Left colon (tissue), 2 donors: Measurements from ENCODE around the gene NDC1. TPM values are rescaled to one million over a fixed set of nuclear protein-coding genes. Genes with fewer than 3 reads are reported as not detected.
"Not testable (repeated sequence)": the region's sequence is repeated elsewhere in the genome, so short reads cannot be mapped to it uniquely, and the experiment has no call there.

Source experiments
- ATAC-seq: fragments of 200-7000 bp; cut with Tn5 transposase; one replicate; pipeline ENCODE4 v1.9.1; 2020; ENCODE audit warnings: mild to moderate bottlenecking, moderate library complexity
- DNase-seq, 2 donors: peaks; one replicate each; pipeline ENCODE4 v3.0.0-alpha.2; 2020
- intact Hi-C, 2 donors: fragments of 100-400 bp; cut with DNase I in 1 of 2; cut with micrococcal nuclease in 1 of 2; formaldehyde crosslinking; loops; one replicate each; pipeline versions ENCODE4 v1.11.2 to v1.14.0; 2022; cut with DNase I, micrococcal nuclease
- total RNA-seq, 2 donors: library from RNA; stranded (reverse); fragmentation: NEBNext Ultra II Directional; extraction: Animal tissue kit (Norgen Biotek cat#: 25700); gene quantifications; one replicate each; pipeline ENCODE4 v1.2.1, GENCODE V29; 2021
- donor health status: DM: no; HTN: no; CAD: no.
- donor health status: DM: yes; HTN: yes; CAD: no.

The NDC1 gene
- total RNA-seq, 2 donors from 2014 or later, result 10.3 to 16.8 TPM

DNA sequence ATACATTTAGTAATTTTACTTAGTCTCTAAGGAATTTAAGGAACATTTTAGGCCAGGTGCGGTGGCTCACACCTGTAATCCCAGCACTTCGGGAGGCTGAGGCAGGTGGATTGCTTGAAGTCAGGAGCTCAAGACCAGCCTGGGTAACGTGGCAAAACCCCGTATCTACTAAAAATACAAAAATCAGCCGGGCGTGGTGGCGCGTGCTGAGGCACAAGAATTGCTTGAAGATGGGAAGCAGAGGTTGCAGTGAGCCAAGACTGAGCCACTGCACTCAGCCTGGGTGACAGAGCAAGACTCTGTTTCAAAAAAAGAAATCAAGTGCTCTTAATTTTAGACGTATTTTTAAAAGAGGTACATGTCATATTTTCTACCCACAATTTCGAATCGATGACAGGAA, 3.3 kb downstream of the NDC1 start:
- intact Hi-C loops, result no loop called here
- ATAC-seq (no peak), DNase-seq (no peak)

DNA sequence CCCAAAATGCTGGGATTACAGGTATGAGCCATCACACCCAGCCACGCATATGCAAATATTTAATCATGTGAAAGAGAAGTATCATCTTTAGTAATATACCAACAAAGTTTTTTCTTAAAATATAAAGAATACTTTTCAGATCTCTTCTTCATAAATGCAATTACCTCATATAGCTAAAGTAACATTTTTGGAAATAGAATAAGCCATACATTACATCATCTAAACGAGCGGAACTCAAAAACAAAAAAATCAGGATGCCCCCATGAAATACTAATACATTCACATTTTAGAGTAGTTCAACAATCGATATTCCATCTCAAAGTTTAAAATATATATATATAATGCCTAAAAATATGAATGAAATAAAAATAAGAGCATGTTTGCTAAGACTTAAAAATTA, 4.7 kb downstream of the NDC1 start:
- DNase-seq, result no peak
- no peak for ATAC-seq
- intact Hi-C loops, result no loop called here

GRCh38 chr1:53826367-53826766, 11.7 kb downstream of the NDC1 start:
- no peak for DNase-seq
- intact Hi-C loops, result no loop called here
- ATAC-seq, result no peak

DNA sequence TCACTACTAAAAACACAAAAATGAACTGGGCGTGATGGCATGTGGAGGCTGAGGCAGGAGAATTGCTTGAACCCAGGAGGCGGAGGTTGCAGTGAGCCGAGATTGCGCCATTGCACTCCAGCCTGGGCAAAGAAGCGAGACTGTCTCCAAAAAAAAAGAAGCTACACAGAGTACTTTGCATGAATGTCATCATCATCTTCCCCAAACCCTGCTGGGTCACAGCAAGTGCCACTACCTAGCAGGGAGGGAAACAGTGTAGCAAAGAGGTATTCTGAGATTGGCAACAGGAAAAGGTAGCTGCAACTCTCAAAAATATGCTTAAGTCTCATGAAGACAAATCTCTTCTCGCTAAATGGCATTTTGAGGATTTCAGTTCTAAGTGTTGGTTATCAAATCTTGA, 12.8 kb downstream of the NDC1 start:
- ATAC-seq (no peak), DNase-seq (no peak)
- intact Hi-C loops, result no loop called here

- ATAC-seq (no peak), DNase-seq (no peak)
- intact Hi-C loops, result no loop called here
These were observed 15.2 kb downstream of the NDC1 start for GRCh38 chr1:53822931-53823330.

DNA sequence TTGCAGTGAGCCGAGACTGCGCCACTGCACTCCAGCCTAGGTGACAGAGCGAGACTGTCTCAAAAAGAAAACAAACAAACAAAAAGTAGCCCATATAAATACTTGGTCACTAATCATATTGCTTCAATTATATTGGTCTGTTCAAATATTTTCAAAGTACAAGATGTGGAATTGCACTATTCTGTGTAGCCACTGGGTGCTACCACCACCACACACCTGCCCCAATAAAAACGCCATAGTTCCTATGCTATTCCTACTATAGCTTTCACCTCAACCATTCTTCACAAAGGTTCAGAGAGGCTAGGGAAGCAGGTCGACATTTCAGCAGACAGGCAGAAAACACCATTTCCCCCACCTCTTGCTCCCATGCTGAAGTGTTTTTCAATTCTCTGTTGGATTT, 16.7 kb downstream of the NDC1 start:
- no peak for ATAC-seq
- intact Hi-C loops, result no loop called here
- DNase-seq, result no peak

DNA sequence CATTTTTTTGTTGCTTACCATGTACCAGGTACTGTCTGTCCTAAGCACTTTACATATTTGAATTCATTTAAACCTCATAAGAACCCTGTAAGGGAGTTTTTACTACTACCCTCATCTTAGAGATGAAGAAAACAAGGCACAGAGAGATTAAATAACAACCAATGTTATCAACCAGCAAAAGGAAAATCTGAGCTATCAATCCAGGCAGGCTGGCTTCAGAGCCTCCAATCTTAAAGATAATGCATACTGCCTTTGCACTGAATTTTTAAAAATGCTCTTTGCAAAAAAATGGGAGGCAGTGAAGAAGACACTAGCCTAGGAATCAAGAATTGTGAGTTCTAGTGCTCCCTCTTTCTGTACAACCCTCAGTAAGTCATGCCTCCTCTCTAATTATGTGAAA, 18.7 kb downstream of the NDC1 start:
- intact Hi-C loops, result no loop called here
- DNase-seq (no peak), ATAC-seq (no peak)

DNA sequence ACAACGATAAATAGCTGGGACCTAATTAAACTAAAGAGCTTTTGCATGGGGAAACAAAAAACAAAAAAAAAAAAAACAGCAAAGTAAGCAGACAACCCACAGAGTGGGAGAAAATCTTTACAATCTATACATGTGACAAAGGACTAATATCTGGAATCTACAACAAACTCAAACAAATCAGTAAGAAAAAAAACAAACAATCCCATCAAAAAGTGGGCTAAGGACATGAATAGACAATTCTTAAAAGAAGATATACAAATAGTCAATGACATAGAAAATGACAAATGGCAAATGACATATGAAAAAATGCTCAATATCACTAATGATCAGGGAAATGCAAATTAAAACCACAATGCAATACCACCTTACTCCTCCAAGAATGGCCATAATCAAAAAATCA, 21.5 kb downstream of the NDC1 start:
- ATAC-seq, DNase-seq, intact Hi-C loops: not testable (repeated sequence)

GRCh38 chr1:53815484-53815883, 22.6 kb downstream of the NDC1 start:
- intact Hi-C loops, ATAC-seq, DNase-seq: not testable (repeated sequence)

GRCh38 chr1:53811414-53811851, 26.7 kb downstream of the NDC1 start:
- ATAC-seq (peak; percentile 36), DNase-seq (peak in 1 of 2 donors; percentile 8)
- intact Hi-C loops, result no loop called here

- no peak for DNase-seq
- intact Hi-C loops, result no loop called here
- ATAC-seq, result no peak
These were observed 27.6 kb downstream of the NDC1 start for GRCh38 chr1:53810497-53810896.

- intact Hi-C loops, result no loop called here
- DNase-seq (no peak), ATAC-seq (no peak)
These were observed 28.1 kb downstream of the NDC1 start for GRCh38 chr1:53810007-53810406.

DNA sequence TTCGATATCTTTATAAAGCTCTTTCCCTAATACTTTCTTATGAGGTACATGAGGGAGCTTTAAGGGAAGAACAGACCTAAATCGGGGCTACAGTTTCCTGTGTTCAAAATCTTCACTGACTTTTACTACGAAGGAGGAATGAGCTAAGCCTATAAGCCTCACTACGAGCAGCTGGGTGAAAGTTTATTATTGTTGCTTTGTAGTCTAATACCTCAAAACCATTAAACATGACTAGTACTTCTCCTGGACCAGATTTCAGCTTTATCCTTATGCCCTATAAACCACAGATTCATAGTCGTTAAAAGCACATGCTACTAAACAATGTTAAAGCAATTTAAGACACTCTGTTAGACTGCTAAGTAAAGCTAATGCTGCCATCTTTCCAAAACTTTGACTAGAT, 30.2 kb downstream of the NDC1 start:
- ATAC-seq, result no peak
- DNase-seq, result no peak
- intact Hi-C loops, result no loop called here

GRCh38 chr1:53804791-53805505, 33.1 kb downstream of the NDC1 start:
- DNase-seq (no peak), ATAC-seq (no peak)
- intact Hi-C loops, result no loop called here

GRCh38 chr1:53804181-53804580, 33.9 kb downstream of the NDC1 start:
- ATAC-seq (no peak), DNase-seq (no peak)
- intact Hi-C loops, result no loop called here

- ATAC-seq (no peak), DNase-seq (no peak)
- intact Hi-C loops, result no loop called here
These were observed 37.5 kb downstream of the NDC1 start for GRCh38 chr1:53800621-53801020.

- intact Hi-C loops, result no loop called here
- DNase-seq (no peak), ATAC-seq (no peak)
These were observed 39.0 kb downstream of the NDC1 start for GRCh38 chr1:53799141-53799540.

DNA sequence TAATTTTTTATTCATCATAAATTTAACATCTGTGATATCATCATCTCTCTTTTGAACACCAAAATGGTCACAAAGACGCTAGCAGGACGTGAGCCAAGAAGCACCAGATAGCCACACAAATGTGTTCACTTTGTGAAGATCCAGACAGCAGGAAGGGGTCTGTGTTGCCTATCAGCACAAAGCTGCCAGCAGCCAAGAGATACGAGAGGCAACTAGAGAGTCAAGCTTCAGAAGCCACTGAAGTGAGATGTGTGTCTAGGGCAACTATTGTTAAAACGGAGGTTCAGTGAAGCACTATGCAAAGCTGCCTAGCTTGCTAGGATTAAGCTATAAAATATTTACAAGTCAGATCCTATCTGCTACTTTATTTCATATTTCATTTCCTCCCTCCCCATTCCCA, 45.3 kb downstream of the NDC1 start:
- no peak for DNase-seq
- ATAC-seq, result no peak
- intact Hi-C loops, result no loop called here

DNA sequence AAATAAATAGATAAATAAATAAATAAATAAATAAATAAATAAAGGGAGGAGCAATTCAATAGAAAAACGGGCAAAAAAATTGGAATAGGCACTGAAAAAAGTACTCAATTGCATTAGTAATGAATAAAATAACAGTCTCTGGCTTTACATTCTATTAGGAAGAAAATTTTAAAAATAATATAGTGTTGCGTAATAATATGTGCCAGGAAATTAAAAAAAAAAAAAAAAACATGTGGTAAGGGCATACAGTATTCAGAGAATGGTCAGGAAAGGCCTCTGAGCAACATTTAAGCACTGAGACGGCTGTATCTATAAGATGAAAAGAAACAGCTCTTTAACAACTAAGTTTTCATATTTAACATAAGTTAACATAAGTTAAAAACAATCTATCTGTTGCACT, 50.4 kb downstream of the NDC1 start:
- no peak for DNase-seq
- intact Hi-C loops, result no loop called here
- ATAC-seq, result no peak

DNA sequence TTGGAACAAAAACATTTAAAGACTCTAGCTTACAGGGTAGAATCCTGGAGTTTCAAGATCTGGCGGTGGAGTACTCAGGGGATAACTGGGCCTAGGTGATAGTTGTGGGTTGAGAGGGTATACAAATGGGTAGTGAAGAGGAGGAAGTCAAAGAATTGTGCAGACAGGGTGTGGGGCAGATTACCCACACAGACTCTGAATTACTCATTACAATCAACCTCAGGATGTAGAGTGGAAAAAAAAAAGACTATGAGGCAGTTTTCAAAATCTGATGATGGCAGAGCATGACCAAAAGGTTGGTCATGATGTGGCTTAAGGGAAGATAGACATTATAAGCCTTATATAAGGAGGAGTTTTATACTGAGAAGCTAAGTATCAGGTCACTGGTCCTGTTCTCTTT, 55.0 kb downstream of the NDC1 start:
- intact Hi-C loops, result no loop called here
- ATAC-seq (no peak), DNase-seq (no peak)

DNA sequence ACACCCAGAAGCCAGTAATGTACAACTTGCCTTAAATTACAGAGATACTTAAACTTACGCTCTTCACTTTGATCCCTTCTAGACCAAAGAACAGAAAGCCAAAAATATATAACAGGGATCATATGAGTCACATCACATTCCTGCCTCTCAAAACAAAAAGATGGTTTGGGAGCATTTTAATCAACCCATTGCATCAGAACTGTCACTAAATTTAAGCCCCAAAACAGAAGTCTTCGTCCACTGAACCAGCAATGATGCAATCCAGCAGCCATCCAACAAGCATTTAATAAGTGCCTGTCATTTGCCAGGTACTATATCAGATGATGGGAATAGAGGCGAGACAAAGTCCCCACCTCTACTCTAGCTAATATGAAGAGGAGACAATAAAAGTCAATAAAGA, 56.4 kb downstream of the NDC1 start:
- ATAC-seq, result no peak
- no peak for DNase-seq
- intact Hi-C loops, result no loop called here
